ENCODE measurements around the gene ASZ1.

The ASZ1 gene

GRCh38 chr7:117347962-117348672, 79.2 kb downstream of the ASZ1 start:
- no peak for DNase-seq (ENCODE audit: low read depth in 1 of 2, low spot score in 1 of 2)

GRCh38 chr7:117347480-117347879, 79.8 kb downstream of the ASZ1 start:
- DNase-seq (ENCODE audit: low read depth in 1 of 2, low spot score in 1 of 2) = no peak

DNA sequence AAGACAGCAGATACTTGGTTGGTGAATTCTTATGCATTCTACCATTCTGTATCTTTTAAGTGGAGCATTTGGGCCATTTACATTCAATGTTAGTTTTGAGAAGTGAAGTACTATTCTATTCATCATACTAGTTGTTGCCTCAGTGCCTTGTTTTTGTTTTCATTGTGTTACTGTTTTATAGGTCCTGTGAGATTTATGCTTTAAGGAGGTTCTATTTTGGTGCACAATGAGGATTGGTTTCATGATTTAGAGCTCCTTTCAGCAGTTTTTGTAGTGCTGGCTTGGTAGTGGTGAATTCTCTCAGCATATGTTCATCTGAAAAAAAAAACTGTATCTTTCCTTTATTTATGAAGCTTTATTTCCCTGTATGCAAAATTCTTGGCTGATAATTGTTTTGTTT, 81.1 kb downstream of the ASZ1 start:
- DNase-seq (ENCODE audit: low read depth in 1 of 2, low spot score in 1 of 2) = no peak

GRCh38 chr7:117338020-117338419, 89.3 kb downstream of the ASZ1 start:
- DNase-seq (ENCODE audit: low read depth in 1 of 2, low spot score in 1 of 2) = no peak

GRCh38 chr7:117333168-117333567, 94.1 kb downstream of the ASZ1 start:
- DNase-seq (ENCODE audit: low read depth in 1 of 2, low spot score in 1 of 2) = no peak

GRCh38 chr7:117332031-117332430, 95.3 kb downstream of the ASZ1 start:
- no peak for DNase-seq (ENCODE audit: low read depth in 1 of 2, low spot score in 1 of 2)

- no peak for DNase-seq (ENCODE audit: low read depth in 1 of 2, low spot score in 1 of 2)
Measured at GRCh38 chr7:117325836-117326235, 101.5 kb downstream of the ASZ1 start.

DNA sequence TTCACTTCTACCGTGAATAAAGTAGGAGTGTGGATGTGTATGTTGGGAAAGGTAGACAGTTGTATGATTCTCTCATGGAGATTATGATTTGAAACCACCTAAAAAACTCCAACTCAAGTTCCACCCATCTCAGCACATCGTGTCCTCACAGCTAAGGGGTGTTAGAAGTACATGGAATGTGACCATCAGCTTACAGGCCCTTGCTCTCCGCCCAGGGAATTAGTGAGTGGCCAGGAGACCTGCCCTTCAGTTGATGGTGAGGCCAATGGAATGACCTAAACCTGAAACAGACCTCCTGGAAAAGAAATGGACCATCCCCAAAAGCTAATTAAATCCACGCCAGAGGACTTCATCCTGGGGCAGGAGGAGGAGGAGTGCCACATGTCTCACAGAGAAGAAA, 102.3 kb downstream of the ASZ1 start:
- DNase-seq (ENCODE audit: low read depth in 1 of 2, low spot score in 1 of 2) = no peak

- no peak for DNase-seq (ENCODE audit: low read depth in 1 of 2, low spot score in 1 of 2)
Measured at GRCh38 chr7:117323851-117324711, 103.2 kb downstream of the ASZ1 start.

GRCh38 chr7:117323305-117323850, 103.9 kb downstream of the ASZ1 start:
- DNase-seq (ENCODE audit: low read depth in 1 of 2, low spot score in 1 of 2) = no peak

DNA sequence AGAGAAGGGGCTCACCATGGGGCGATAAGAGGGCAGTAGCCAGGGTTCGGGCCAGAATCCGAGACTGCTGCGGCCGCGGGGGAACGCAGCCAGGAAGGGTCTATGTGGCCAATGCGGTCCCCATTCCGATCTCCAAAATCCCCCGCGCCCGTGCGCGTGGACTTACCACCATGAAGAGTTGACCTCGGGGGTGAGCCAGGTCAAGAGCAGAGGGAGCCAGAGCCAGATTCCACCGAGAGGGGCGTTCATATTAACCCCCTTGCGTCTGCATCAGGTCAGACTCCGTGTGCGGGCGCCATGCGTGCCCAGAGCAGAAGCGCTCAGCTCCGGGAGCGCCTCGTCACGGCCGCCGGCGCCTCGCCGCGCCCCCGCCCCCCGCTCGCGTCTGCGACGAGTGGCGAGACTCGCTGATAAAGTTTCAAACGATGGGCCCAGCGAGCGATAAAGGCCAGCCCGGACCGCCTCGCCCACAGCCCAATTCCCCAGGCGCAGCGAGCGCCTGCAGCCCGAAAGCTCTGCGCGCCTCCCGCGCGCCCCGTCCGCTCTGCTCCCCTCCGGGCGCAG, 104.5 kb downstream of the ASZ1 start, which contains the start of gene WNT2:
TSS of gene WNT2 (minus strand) at position 318 of the 564 bp plus-strand sequence. CDS start at position 249, 69 bp downstream.
- no peak for DNase-seq (ENCODE audit: low read depth in 1 of 2, low spot score in 1 of 2)

- no peak for DNase-seq (ENCODE audit: low read depth in 1 of 2, low spot score in 1 of 2)
Measured at GRCh38 chr7:117320523-117320922, 106.8 kb downstream of the ASZ1 start.

- no peak for DNase-seq (ENCODE audit: low read depth in 1 of 2, low spot score in 1 of 2)
Measured at GRCh38 chr7:117319181-117319580, 108.1 kb downstream of the ASZ1 start.

- no peak for DNase-seq (ENCODE audit: low read depth in 1 of 2, low spot score in 1 of 2)
Measured at GRCh38 chr7:117313582-117313981, 113.7 kb downstream of the ASZ1 start.
